NOMO-1 treated with dmso at 0.1 percent for 144 hours (cell line): ENCODE results near the gene DTX1.
A peak's percentile ranks its signal among the peaks of the same experiment; 100 is the strongest.

Source experiments
- DNase-seq: peaks from one replicate; lab custom pipeline; 2025; ENCODE audit not compliant: unreplicated experiment; lab: John Stamatoyannopoulos, UW

DTX1 gene

GRCh38 chr12:113092607-113093408 is 36.3 kb downstream of the DTX1 start:
- no peak for DNase-seq

- no peak for DNase-seq
Measured at GRCh38 chr12:113093409-113094101, 37.0 kb downstream of the DTX1 start.

GRCh38 chr12:113094738-113095137 is 38.2 kb downstream of the DTX1 start:
- DNase-seq: no peak

- no peak for DNase-seq
Measured at GRCh38 chr12:113095405-113095804, 38.9 kb downstream of the DTX1 start.

- DNase-seq: no peak
Measured at GRCh38 chr12:113096675-113097461, 40.3 kb downstream of the DTX1 start.

- no peak for DNase-seq
Measured at GRCh38 chr12:113097716-113098440, 41.3 kb downstream of the DTX1 start.

- peak; percentile 6 for DNase-seq
Measured at GRCh38 chr12:113098441-113099028, 42.0 kb downstream of the DTX1 start.

GRCh38 chr12:113099364-113099763 is 42.8 kb downstream of the DTX1 start:
- no peak for DNase-seq

- DNase-seq: no peak
Measured at GRCh38 chr12:113099764-113100163, 43.2 kb downstream of the DTX1 start.

- no peak for DNase-seq
Measured at GRCh38 chr12:113101751-113102150, 45.2 kb downstream of the DTX1 start.

- DNase-seq: no peak
Measured at GRCh38 chr12:113102811-113103210, 46.3 kb downstream of the DTX1 start.

GRCh38 chr12:113103756-113104450 is 47.4 kb downstream of the DTX1 start:
- DNase-seq: no peak

GRCh38 chr12:113104953-113105510 is 48.5 kb downstream of the DTX1 start:
- DNase-seq: no peak

- no peak for DNase-seq
Measured at GRCh38 chr12:113105606-113106271, 49.2 kb downstream of the DTX1 start.

GRCh38 chr12:113106361-113106760 is 49.8 kb downstream of the DTX1 start:
- DNase-seq: no peak

GRCh38 chr12:113108308-113108707 is 51.8 kb downstream of the DTX1 start:
- no peak for DNase-seq

GRCh38 chr12:113109360-113109759 is 52.8 kb downstream of the DTX1 start:
- DNase-seq: no peak

- no peak for DNase-seq
Measured at GRCh38 chr12:113109872-113110599, 53.5 kb downstream of the DTX1 start.

- DNase-seq: no peak
Measured at GRCh38 chr12:113111247-113111646, 54.7 kb downstream of the DTX1 start.
